Stimulated activated CD4-positive, alpha-beta T cell treated with anti-CD3 and anti-CD28 coated beads, TNF-alpha, amount 100 ng/mL, for 24 hours (primary cell): ENCODE results near the gene ANXA1.

Experiments used
- DNase-seq, 3 experiments: peaks; one replicate each; pipeline ENCODE4 v3.0.0-alpha.2; 2020; ENCODE audit warnings: low read depth in 3 of 3

ANXA1 gene, protein sequence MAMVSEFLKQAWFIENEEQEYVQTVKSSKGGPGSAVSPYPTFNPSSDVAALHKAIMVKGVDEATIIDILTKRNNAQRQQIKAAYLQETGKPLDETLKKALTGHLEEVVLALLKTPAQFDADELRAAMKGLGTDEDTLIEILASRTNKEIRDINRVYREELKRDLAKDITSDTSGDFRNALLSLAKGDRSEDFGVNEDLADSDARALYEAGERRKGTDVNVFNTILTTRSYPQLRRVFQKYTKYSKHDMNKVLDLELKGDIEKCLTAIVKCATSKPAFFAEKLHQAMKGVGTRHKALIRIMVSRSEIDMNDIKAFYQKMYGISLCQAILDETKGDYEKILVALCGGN

GRCh38 chr9:73151653-73152542, at the start of gene ANXA1:
TSS of gene ANXA1 (plus strand) at chr9:73151865. CDS start at chr9:73158536, 6,671 bp downstream.
- no peak for DNase-seq

- DNase-seq, result no peak
Observed at GRCh38 chr9:73104342-73104741, 47.3 kb upstream of the ANXA1 start.

DNA sequence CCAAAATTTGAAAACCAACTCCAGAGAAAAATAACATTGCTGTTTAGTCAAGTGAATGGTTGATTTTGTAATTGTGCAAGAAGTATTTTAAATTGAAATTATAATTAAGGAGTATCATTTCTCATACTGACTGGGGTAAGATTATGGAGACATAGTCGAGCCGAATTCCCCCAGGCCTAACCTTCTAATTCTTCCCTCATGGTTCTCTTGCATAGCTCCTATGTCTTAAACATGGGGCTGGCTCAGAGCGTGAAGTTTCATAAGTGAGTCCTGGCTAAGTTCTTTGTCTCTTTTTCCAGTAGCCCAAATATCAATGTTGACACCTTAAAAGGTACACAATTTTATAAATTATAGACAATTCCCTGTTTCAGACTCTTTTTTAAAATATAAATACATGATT, 46.7 kb upstream of the ANXA1 start:
- no peak for DNase-seq

DNA sequence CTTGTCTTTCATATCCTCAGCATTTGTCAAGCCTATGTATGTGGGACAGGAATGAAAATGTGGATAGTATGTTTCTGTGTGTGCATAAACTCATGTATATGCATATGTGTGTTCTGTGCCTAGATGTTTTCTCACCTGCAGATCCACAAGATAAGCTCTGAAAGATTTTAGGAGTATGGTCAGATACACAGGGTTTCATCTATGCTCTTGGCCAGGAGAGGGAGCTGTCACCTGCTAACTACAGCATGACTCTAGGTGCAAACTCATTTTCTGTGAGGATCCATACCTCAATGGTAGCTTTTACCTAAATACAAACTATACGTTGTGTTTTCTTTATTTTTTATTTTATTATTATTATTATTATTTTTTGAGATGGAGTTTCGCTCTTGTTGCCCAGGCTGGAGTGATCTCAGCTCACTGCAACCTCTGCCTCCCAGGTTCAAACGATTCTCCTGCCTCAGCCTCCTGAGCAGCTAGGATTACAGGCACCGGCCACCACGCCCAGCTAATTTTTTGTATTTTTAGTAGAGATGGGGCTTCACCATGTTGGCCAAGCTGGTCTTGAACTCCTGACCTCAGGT, 44.1 kb upstream of the ANXA1 start:
- DNase-seq, result peak; percentile 23 to 47 (median 41)

- DNase-seq, result no peak
Observed at GRCh38 chr9:73114058-73114457, 37.6 kb upstream of the ANXA1 start.

DNA sequence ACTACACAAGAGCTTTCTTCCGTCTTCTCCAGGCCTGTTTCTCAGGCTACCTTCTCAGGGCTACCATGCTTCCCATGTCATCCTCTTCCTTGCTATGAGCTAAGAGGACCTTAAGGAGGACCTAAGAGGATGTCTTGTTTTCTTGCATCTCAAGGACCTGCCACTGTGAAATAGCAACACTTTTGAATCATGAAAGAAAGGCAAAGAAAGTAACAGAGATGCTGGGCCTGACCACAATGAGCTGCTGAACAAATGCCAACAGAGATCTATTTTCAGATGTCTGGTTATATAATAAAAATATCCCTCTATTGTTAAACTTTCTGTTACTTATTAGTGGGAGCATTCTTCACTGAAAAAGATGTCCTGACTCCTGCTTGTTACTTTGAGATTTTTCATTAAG, 36.7 kb upstream of the ANXA1 start:
- DNase-seq, result no peak

DNA sequence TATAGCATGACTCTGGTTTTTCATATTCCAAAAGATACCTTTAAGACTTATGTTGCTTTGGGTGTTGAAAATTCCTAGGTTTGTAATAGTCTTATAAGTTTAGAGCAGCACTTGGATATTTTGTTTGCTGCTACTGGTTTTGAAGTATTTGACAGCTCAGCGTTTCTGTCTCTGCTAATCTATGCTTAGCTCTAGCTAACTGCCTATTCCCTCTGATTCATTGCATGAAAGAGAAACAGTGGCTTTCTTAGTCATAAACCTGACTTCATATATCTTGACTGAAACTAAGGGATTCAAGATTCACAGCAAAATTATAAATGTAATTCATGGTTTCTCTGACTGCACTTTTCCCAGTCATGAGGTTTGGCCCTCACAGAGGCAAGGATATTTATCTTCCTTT, 35.6 kb upstream of the ANXA1 start:
- DNase-seq, result no peak

DNA sequence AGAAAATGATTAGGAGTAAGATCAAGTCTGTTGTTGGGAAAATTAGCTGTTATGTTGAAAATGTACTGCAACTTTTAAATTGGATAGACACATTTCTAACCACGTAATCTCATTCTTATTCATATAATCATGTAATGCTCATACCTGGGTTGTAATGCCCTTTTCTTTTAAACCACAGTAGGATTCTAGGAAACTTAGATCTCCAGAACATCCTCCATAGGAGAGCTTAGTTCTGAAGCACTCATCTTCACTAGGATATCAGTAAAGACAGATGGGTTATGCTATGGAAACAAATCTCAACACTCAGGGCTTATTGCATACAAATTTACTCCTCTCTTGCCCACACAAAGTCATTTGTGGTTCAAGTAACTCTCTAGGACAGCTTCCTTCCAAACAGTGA, 34.8 kb upstream of the ANXA1 start:
- no peak for DNase-seq

- no peak for DNase-seq
Observed at GRCh38 chr9:73118286-73118685, 33.4 kb upstream of the ANXA1 start.

GRCh38 chr9:73118898-73119554, 32.6 kb upstream of the ANXA1 start:
- no peak for DNase-seq

DNA sequence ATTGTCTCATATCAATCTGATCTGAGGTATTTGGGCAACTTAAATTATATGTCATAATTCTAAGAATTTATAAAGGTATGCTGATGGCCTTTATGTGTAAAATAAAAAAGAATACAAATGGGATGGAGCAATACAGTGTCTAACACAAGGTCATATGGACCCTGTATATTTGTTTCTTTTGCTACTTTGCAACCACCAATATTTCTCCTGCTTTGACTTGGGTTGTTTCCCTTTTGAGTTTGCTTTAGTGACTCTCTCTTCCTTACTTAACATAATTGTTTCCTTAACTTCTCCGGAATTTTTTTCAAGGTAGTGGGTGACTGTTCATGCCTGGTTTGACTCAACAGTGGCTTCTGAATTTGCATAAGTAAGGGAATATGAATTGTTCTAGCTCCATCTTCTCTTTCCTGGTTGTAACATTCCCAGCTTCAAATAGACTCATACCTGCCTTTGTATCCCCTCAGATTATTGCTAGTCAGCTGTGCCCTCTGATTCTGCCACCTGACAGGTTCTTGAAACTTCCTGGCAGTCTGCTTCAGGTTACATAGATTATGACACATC, 30.2 kb upstream of the ANXA1 start:
- DNase-seq, result no peak

DNA sequence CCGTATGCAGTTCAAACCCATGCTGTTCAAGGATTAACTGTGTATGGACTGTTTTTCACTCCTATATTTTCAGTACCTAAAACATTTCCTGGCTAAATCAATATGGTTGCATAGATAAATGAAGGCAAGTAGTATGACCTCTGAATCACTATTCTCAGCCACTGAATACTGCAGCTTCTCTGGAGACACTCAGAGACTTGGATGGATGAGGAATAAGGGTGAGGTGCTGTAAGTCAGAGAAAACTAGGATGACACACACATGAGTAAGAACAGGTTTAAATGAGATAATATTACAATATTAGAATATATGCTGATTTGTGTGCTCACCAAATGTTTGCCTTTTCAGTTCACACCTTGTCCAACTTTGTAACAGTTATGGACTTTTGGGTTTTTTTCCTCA, 26.0 kb upstream of the ANXA1 start:
- no peak for DNase-seq

DNA sequence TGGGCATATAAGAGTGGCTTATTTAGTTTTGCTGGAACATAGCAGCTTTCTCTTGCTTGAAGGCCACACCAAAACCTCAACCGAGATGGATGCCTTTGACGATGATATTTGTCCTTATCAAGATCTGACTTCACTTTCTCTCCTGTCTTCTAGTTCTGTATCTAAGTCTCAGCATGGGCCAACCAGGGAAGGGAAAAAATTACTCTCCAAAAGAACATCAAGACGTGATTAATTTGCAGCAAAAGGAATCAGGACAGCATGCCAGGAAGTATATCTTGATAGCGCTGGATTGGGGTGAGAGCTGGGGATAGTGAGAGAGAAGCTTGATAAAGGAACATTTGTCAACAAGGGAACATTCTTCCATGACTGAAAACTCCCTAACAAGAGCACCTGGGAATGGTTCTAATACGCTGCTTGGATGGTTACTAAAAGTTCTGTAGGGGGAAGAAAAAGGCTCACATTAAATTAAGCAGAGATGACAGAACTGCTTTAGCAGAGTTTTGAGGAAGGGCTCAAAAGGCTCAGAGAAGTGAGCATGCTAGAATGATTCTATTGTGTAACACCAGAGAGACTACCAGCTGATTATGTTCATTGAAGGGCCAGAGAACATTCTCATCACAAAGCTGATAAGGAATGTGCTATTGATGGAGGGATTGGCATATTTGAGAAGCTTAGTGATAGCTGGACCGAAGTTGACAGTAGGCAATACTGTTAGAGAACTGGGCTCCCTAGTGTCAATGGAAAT, 21.6 kb upstream of the ANXA1 start:
- DNase-seq, result no peak

DNA sequence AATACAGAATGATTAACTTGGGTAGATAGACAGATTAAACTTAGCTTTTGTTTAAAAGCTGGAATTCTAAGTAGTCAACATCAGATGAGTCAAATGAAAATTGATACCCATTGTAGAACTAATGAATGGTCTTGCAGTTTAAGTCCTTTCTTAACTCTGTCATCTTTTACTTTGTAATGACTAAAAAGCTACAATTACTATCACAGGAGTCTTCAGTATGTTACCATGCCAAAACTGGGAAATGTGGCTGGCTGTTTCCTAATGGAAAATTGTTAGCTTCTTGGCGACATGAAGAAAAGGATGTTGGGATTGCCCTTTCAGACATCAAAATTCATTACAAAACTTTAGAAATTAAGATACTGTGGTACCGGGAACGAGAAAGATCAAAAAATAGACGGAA, 20.2 kb upstream of the ANXA1 start:
- no peak for DNase-seq

GRCh38 chr9:73132034-73132776, 19.5 kb upstream of the ANXA1 start:
- DNase-seq, result peak; percentile 21 to 49 (median 40)

GRCh38 chr9:73133022-73133651, 18.5 kb upstream of the ANXA1 start:
- DNase-seq, result no peak

- DNase-seq, result no peak
Observed at GRCh38 chr9:73133921-73134407, 17.7 kb upstream of the ANXA1 start.

- DNase-seq, result no peak
Observed at GRCh38 chr9:73135394-73135793, 16.3 kb upstream of the ANXA1 start.

DNA sequence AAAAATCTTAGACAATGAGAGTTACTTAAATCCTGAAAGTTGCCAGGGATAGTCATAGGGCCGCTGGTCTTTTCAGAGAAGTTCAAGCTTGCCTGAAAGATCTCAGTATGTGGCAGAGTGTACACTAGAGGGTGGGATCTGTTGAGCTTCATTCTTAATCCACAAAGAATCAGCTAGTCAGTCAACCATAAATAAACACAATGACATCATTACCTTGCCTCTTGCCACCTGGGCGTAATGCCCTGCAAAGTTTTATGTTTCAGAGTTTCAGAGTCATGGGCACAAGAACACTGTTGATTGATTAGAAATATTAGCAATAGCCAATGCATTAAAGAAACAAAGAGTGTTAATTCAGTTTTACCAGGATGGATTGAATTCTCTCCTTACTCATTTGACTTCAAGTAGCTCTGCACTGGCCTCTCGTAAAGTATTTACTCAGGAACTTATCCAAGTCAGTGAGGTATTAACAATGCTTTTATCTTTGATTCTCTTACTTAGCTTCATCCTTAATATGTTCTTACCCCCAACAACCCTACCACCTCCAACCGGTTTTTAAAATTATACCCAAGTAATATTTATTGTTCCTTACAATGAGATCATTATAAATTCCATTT, 14.3 kb upstream of the ANXA1 start:
- no peak for DNase-seq
